GM12873 (cell line): ENCODE results near the gene COMMD8.

Source experiments
- TF ChIP-seq, protein P1 (sequence below): IDR thresholded peaks from 2 replicates; pipeline ENCODE4 v1.5.1; 2012; ENCODE audit warnings: low read depth, mild to moderate bottlenecking, moderate library complexity, low read length, control low read depth; ENCODE audit not compliant: insufficient read depth; ENCODE audit errors: missing control alignments

The COMMD8 gene

DNA sequence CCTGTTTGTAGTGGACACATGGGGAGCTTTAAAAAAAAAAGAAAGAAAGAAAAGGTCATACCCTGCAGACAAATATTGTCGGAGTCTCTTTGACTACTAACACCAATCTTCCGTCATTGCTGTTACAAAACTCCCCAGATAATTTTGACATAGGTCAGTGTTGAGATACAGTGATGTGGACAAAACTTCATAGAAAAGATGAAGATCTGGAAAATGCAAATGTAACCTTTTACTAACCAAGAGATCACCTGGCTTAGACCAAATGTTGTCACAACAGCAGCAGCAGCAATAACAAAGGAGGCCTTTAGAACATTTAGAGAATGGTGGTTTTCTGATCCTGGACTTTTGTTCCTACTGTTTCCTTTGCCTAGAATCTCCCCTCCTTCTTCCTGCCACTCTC lies 8.1 kb upstream of the COMMD8 start:
- TF ChIP-seq, protein P1, sequence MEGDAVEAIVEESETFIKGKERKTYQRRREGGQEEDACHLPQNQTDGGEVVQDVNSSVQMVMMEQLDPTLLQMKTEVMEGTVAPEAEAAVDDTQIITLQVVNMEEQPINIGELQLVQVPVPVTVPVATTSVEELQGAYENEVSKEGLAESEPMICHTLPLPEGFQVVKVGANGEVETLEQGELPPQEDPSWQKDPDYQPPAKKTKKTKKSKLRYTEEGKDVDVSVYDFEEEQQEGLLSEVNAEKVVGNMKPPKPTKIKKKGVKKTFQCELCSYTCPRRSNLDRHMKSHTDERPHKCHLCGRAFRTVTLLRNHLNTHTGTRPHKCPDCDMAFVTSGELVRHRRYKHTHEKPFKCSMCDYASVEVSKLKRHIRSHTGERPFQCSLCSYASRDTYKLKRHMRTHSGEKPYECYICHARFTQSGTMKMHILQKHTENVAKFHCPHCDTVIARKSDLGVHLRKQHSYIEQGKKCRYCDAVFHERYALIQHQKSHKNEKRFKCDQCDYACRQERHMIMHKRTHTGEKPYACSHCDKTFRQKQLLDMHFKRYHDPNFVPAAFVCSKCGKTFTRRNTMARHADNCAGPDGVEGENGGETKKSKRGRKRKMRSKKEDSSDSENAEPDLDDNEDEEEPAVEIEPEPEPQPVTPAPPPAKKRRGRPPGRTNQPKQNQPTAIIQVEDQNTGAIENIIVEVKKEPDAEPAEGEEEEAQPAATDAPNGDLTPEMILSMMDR = no peak

DNA sequence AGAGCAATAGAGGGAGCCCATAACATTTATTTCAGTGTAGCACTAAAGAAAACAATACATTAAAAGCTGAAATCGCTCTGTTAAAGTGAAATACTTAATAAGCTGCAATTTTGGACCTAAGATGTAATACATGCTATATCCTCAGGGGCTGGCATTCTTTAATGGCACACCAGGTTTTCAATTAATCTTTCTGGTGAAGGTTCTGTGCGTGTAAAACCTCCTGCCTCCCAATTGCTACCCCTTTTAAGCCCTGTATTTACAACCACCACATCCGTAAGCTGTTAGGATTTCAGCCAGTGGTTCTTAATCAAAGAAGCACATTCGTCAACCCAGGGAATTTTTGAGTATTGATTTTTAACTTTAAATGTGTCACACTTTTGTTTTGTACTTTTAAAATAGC lies 7.6 kb upstream of the COMMD8 start:
- TF ChIP-seq, protein P1 = no peak

DNA sequence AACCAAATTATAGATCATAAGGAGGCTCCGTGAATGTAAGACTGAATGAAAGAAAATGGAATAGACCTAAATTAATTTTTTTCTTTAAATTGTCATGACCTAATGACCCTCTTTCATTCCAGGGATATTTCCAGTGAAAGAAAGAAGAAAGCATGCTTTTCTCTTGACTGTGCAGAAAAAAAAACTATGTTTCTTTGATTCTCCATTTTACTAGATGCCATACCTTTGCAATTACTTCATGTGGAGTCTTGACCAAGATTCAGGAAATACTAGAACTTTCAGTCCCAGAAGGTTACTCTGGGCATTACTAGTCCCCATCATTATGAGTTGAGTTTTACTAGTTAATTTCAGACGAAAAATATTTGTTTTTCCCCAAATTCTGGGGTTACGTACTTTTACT lies 6.4 kb upstream of the COMMD8 start:
- TF ChIP-seq, protein P1 = no peak

DNA sequence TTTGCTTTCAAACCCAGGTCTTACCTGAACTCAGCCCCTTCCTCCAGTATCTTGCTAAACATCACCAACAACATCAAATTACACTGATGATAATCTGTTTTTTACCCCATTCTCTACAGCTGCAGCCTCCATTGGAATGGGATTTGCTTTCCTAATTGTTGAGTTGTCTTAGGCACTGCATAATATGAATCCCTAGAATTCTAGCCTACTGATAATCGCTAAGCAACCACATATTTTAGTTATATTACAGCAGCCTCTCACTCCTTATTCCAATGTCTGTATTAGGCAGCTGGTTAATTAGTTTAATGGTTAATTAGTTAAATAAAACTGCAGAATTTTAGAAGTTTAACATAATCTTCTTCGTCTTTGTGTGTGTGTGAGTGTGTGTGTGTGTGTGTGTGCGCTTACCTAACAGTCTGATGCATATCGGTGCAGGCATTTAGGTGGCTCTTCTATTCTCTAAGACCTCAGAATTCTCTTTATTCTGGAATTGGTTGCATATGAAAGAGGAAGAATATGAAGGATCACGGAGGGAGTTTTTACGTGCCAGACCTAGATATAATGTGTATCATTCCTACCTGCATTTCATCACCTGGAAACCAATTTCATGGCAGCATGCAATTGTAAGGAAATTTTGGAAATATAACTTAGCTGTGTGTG lies 5.3 kb upstream of the COMMD8 start:
- TF ChIP-seq, protein P1 = no peak

DNA sequence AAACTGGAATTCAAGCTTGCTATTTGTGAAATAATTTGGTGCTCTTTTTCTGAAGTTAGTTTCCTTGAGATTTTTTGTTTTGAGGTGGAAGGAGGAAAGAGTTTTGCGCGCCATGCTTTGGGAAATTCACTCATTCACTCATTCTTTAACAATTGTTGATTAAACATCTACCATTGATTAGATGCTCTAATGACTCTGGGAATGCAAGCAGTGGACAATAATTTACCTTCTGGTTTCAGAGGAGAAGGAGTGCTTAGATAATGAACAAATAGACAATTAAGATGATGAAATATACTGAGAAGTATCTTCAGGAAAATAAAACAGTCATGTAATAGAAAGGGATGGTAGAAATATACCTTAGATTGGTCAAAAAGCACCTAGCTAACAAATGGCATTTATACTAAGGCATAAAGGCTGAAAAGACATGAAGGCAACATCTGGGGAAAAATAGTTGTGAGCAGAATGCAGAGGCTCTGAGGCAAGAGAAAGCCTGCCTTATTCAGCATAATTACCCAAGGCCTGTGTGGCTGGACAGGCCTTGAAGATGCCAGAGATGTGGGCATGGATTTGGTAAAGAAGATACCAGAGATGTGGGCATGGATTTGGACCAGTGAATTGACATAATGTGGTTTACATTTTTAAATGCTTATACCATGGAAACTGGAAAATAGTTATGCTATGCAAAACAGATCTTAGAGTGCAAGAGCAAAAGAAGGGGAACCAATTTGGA lies 2.7 kb upstream of the COMMD8 start:
- TF ChIP-seq, protein P1 = no peak

DNA sequence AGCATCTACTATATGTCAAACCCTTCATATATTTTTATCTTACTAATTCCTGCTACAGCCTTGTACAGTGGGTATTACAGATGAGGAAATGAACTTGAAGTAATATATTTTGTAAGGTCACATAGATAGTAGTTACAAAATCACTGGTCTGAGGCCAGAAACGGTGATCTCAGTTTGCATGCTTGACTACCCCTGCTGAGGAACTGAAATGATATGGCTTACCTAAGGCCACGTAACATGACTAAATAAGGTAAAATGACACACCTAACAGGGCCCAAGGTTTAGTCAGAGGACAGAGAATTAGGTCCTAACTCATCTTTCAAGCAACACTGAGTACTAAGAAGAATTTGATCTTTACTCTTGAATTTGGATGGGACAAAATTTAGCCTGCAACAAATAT lies 1.5 kb upstream of the COMMD8 start:
- TF ChIP-seq, protein P1 = no peak

DNA sequence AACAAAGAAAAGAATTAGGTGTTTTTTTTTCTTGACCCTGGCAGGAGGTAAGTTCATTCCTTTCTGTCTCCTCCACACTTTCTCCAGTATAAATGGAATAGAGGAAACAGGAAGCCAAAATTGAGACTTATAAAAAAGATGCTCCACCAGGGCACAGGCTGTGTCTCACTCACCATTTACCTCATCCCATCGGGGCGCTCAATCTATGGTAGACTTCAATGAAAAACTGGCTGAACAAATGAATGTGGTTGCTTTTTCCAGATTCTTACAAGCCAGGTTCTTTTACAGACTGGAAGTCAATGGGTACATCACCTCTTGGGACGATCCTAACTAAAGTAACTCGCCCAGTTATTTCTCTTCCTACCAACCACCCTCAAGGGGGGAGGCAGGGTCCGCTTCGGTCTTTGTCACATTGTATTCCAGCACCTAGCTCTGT lies 685 bp downstream of the COMMD8 start:
- TF ChIP-seq, protein P1 = no peak
